ENCODE data around the gene IGFL3.

DNA sequence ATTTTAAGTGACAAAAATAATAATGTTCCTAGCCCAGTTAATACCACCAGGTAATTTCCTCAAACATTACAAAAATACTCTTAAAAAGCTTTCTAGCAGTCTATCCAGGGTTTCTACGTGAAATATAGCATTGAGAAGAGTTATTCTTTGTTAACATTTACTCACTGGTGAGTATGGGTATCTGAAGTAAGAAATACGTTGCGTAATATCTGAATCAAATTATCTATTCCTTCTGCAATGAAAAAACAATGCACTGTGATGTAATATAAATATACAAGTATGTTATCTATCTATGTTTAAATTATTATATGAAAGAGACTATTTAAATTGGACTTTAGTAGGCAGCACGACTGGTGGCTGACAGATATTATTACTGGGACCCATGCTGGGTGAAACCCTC is 17.8 kb upstream of the IGFL3 start:
- TF ChIP-seq, protein P1, sequence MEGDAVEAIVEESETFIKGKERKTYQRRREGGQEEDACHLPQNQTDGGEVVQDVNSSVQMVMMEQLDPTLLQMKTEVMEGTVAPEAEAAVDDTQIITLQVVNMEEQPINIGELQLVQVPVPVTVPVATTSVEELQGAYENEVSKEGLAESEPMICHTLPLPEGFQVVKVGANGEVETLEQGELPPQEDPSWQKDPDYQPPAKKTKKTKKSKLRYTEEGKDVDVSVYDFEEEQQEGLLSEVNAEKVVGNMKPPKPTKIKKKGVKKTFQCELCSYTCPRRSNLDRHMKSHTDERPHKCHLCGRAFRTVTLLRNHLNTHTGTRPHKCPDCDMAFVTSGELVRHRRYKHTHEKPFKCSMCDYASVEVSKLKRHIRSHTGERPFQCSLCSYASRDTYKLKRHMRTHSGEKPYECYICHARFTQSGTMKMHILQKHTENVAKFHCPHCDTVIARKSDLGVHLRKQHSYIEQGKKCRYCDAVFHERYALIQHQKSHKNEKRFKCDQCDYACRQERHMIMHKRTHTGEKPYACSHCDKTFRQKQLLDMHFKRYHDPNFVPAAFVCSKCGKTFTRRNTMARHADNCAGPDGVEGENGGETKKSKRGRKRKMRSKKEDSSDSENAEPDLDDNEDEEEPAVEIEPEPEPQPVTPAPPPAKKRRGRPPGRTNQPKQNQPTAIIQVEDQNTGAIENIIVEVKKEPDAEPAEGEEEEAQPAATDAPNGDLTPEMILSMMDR (IDR thresholded peaks at IDR 0.05) = no peak
- TF ChIP-seq POLR2AphosphoS5 (IDR thresholded peaks at IDR 0.05) = no peak
